GM12874 (cell line): ENCODE measurements around the gene NUMB.

Experiments used
- TF ChIP-seq, protein P1 (sequence below): IDR thresholded peaks from 2 replicates; pipeline ENCODE4 v1.5.1; 2011; ENCODE audit warnings: low read depth, mild to moderate bottlenecking, control low read depth, low read length, moderate library complexity; ENCODE audit not compliant: insufficient read depth

NUMB gene

DNA sequence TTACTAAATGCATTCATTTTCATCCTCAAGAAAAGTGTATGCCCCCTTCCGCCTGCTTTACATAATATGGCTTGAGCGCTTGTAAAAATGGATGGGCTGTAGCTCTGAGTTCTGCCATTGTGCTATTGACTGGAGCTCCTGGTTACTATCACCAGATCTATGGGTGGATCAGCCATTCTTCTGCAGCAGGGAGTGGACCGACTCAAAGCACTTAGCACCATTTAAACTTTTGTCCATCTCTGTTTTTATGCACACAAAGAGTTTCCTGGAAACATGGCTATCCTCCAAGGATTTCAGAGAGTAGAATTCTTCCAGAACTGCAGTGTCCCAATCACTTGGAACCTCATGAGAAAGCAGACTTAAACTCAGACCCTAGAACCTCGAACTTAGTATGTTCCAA lies 4.5 kb upstream of the NUMB start:
- TF ChIP-seq, protein P1, sequence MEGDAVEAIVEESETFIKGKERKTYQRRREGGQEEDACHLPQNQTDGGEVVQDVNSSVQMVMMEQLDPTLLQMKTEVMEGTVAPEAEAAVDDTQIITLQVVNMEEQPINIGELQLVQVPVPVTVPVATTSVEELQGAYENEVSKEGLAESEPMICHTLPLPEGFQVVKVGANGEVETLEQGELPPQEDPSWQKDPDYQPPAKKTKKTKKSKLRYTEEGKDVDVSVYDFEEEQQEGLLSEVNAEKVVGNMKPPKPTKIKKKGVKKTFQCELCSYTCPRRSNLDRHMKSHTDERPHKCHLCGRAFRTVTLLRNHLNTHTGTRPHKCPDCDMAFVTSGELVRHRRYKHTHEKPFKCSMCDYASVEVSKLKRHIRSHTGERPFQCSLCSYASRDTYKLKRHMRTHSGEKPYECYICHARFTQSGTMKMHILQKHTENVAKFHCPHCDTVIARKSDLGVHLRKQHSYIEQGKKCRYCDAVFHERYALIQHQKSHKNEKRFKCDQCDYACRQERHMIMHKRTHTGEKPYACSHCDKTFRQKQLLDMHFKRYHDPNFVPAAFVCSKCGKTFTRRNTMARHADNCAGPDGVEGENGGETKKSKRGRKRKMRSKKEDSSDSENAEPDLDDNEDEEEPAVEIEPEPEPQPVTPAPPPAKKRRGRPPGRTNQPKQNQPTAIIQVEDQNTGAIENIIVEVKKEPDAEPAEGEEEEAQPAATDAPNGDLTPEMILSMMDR, result no peak

GRCh38 chr14:73462048-73462715 lies 3.8 kb upstream of the NUMB start:
- TF ChIP-seq, protein P1, result no peak

GRCh38 chr14:73461478-73462047 lies 3.2 kb upstream of the NUMB start:
- TF ChIP-seq, protein P1, result no peak

GRCh38 chr14:73460691-73461127 lies 2.4 kb upstream of the NUMB start:
- TF ChIP-seq, protein P1, result no peak

DNA sequence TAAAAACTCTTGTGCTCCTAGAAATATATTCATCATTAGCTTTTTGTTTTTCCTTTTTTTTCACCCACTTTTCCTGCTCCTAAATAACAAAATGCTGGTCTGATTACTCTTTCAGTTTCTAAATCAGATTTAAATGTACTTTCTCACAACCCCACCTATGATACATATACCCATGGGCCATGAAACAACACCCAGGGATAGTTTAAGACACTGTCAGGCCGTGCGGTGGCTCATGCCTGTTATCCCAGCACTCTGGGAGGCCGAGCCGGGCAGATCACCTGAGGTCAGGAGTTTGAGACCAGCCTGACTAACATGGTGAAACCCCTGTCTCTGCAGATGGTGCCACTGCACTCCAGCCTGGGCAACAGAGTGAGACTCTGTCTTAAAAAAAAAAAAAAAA lies 1.6 kb upstream of the NUMB start:
- TF ChIP-seq, protein P1, result no peak

- TF ChIP-seq, protein P1, result no peak
Measured at GRCh38 chr14:73457924-73458182, 493 bp downstream of the NUMB start.

- TF ChIP-seq, protein P1, result no peak
Measured at GRCh38 chr14:73457041-73457923, 1.1 kb downstream of the NUMB start.
